HCT116 (cell line): Measurements from ENCODE around the gene MLLT6. TPM values are rescaled to one million over a fixed set of nuclear protein-coding genes. Genes with fewer than 3 reads are reported as not detected.
A peak's percentile ranks its signal among the peaks of the same experiment; 100 is the strongest.

Experiments
- ATAC-seq: fragments of 200-7000 bp; cut with Tn5 transposase; 2 replicates; pipeline ENCODE4 v1.9.1; 2020; ENCODE audit warnings: mild to moderate bottlenecking, moderate library complexity
- BruUV-seq: library from RNA; stranded (reverse); fragments of 400-500 nt; replicated peaks from 2 replicates; lab custom pipeline; 2021; lab: Mats Ljungman, UMichigan
- CTCF ChIA-PET: fragments of 300-600 bp; sonication (Branson Sonifier 250); formaldehyde crosslinking; loops from one replicate; lab custom pipeline; 2021; ENCODE audit warnings: antibody characterized with exemption; lab: Charles Lee
- POLR2A ChIA-PET: fragments of 300-600, 350-600 bp; sonication (Branson Sonifier 250); formaldehyde crosslinking; loops from one replicate; lab custom pipeline; 2021; ENCODE audit warnings: antibody characterized with exemption; lab: Charles Lee
- RAD21 ChIA-PET, 2 experiments: fragments of 300-600 bp; sonication (Branson Sonifier 250); formaldehyde crosslinking; loops; one replicate each; lab custom pipeline; 2023; ENCODE audit warnings: low total read pairs in 2 of 2; ENCODE audit not compliant: uncharacterized antibody in 2 of 2, unreplicated experiment in 2 of 2, low non-redundant PET in 1 of 2; lab: Charles Lee
- DNase-seq: peaks from one replicate; pipeline ENCODE4 v3.0.0-alpha.2; 2010; ENCODE audit warnings: low read depth, low spot score
- H2AFZ ChIP-seq: fragments of 200-600 bp; shearing (Covaris generic), sonication (generic); 2 replicates; pipeline ENCODE4 v1.6.1; 2017; ENCODE audit warnings: low read depth, mixed run types, mixed read lengths, antibody characterized with exemption, low read length; ENCODE audit not compliant: poor library complexity, severe bottlenecking
- H3K27ac ChIP-seq: 2 replicates; pipeline ENCODE4 v1.5.1; 2012; ENCODE audit warnings: low read depth, low read length
- H3K27me3 ChIP-seq: fragments of 200-600 bp; sonication (generic); 2 replicates; pipeline ENCODE4 v1.6.1; 2016; ENCODE audit warnings: mixed run types, low read length, mixed read lengths; ENCODE audit not compliant: insufficient read depth
- H3K36me3 ChIP-seq, 2 experiments: fragments of 200-500 bp in 1 of 2; fragments of 200-600 bp in 1 of 2; sonication (Bioruptor generic) in 1 of 2; sonication (generic) in 1 of 2; 2 replicates each; pipeline versions ENCODE4 v1.5.1 to v1.6.1; 2014 to 2016; ENCODE audit warnings: low read length in 2 of 2, inconsistent platforms in 1 of 2, mixed read lengths in 1 of 2, mixed run types in 1 of 2; ENCODE audit not compliant: insufficient read depth in 2 of 2, control insufficient read depth in 1 of 2
- H3K4me1 ChIP-seq, 2 experiments: fragments of 200-600 bp in 1 of 2; sonication (generic) in 1 of 2; 2 replicates each; pipeline versions ENCODE4 v1.5.1 to v1.6.1; 2012 to 2017; ENCODE audit warnings: low read length in 2 of 2, inconsistent platforms in 1 of 2, mild to moderate bottlenecking in 1 of 2, mixed read lengths in 1 of 2, mixed run types in 1 of 2, moderate library complexity in 1 of 2; ENCODE audit not compliant: insufficient read depth in 2 of 2, control insufficient read depth in 1 of 2
- H3K4me2 ChIP-seq: fragments of 200-600 bp; sonication (generic); 2 replicates; pipeline ENCODE4 v1.6.1; 2017; ENCODE audit warnings: mixed run types, low read length, mixed read lengths
- H3K4me3 ChIP-seq, 2 experiments: fragments of 200-600 bp in 1 of 2; sonication (generic) in 1 of 2; replicated peaks in 1 of 2; 2 replicates each; pipeline ENCODE4 v1.5.1; 2011 to 2016; ENCODE audit warnings: low read length in 2 of 2, control low read depth in 1 of 2, low read depth in 1 of 2, mild to moderate bottlenecking in 1 of 2, mixed read lengths in 1 of 2, mixed run types in 1 of 2
- H3K79me2 ChIP-seq: fragments of 200-600 bp; sonication (generic); 2 replicates; pipeline ENCODE4 v1.6.1; 2017; ENCODE audit warnings: mild to moderate bottlenecking, mixed run types, low read length, moderate library complexity, mixed read lengths; ENCODE audit not compliant: insufficient read depth
- H3K9ac ChIP-seq: fragments of 200-600 bp; sonication (generic); 2 replicates; pipeline ENCODE4 v1.6.1; 2016; ENCODE audit warnings: low read length, mixed read lengths
- H3K9me2 ChIP-seq: fragments of 200-600 bp; sonication (generic), shearing (Covaris generic); 2 replicates; pipeline ENCODE4 v1.6.1; 2017; ENCODE audit warnings: mixed run types, mild to moderate bottlenecking, moderate library complexity; ENCODE audit not compliant: insufficient read depth
- H3K9me3 ChIP-seq, 2 experiments: fragments of 200-500 bp in 1 of 2; fragments of 200-600 bp in 1 of 2; sonication (Bioruptor generic) in 1 of 2; sonication (generic) in 1 of 2; 2 replicates each; pipeline ENCODE4 v1.6.1; 2014 to 2017; ENCODE audit warnings: low read length in 2 of 2, mixed read lengths in 2 of 2, inconsistent platforms in 1 of 2, low read depth in 1 of 2, mild to moderate bottlenecking in 1 of 2, mixed run types in 1 of 2, moderate library complexity in 1 of 2; ENCODE audit not compliant: control insufficient read depth in 1 of 2, insufficient read depth in 1 of 2
- H4K20me1 ChIP-seq: fragments of 200-600 bp; sonication (generic), shearing (Covaris generic); 2 replicates; pipeline ENCODE4 v1.6.1; 2017; ENCODE audit warnings: mixed run types, mild to moderate bottlenecking, moderate library complexity; ENCODE audit not compliant: insufficient read depth
- CEBPB ChIP-seq: IDR thresholded peaks from 2 replicates; pipeline ENCODE4 v1.6.1; 2012; ENCODE audit warnings: low read depth
- ELF1 ChIP-seq: IDR thresholded peaks from 2 replicates; pipeline ENCODE4 v1.6.1; 2012; ENCODE audit warnings: low read depth, borderline replicate concordance
- MAX ChIP-seq: IDR thresholded peaks from 2 replicates; pipeline ENCODE4 v1.6.1; 2012
- POLR2A ChIP-seq: IDR thresholded peaks from 2 replicates; pipeline ENCODE4 v1.7.0; 2011; ENCODE audit warnings: borderline replicate concordance; ENCODE audit not compliant: insufficient read depth, insufficient read length; ENCODE audit errors: extremely low read depth
- POLR2AphosphoS5 ChIP-seq: IDR thresholded peaks from 2 replicates; pipeline ENCODE4 v1.6.1; 2011; ENCODE audit warnings: mild to moderate bottlenecking, low read depth, low read length, moderate library complexity
- SP1 ChIP-seq: IDR thresholded peaks from 2 replicates; pipeline ENCODE4 v1.6.1; 2012; ENCODE audit warnings: low read depth
- intact Hi-C: fragments of 100-400 bp; cut with micrococcal nuclease; formaldehyde crosslinking; loops from 2 replicates; pipeline ENCODE4 v1.10.0; 2022
- total RNA-seq: library from RNA; stranded (reverse); gene quantifications from one replicate; pipeline ENCODE4 v1.2.1, GENCODE V29; 2021; ENCODE audit not compliant: unreplicated experiment

MLLT6 gene
- total RNA-seq, 1 experiment from 2014 or later = 110 TPM

- DNase-seq = no peak
- RAD21 ChIA-PET = no interaction called here
These were observed 25.7 kb downstream of the MLLT6 start for GRCh38 chr17:38730526-38731379.

GRCh38 chr17:38731526-38732294 is 26.6 kb downstream of the MLLT6 start:
- H4K20me1 ChIP-seq = no peaks in the 10 kb centered on the region
- TF ChIP-seq SP1 (no peak), ELF1 (no peak), POLR2A (no peak)
- no peaks in the 10 kb centered on the region for H3K9me3 ChIP-seq
- DNase-seq = no peak
- intact Hi-C loops = loop anchor here (10.0 kb wide), 1 partner anchor 423 kb away; the partner anchor contains the start of gene PLXDC1
- peak overlapping the region; percentile 88 for H3K9ac ChIP-seq
- H3K79me2 ChIP-seq = peaks cover 37% of the 10 kb centered on the region
- peaks cover 8 to 31% of the 10 kb centered on the region in 2 experiments; a peak in 3 of 4 replicates for H3K36me3 ChIP-seq
- ChIA-PET POLR2A (interaction anchor here (1.1 kb wide), 1 partner anchor 13 kb away, joined by 3 read pairs; no protein-coding TSS in a partner anchor), RAD21 (no interaction called here), CTCF (interaction anchor here (0.9 to 1.6 kb wide), 4 partner anchors 12 to 55 kb away, joined by 3 to 4 read pairs (median 4); partner anchors contain the start of gene PSMB3)
- H3K4me1 ChIP-seq = peaks cover 11 to 39% of the 10 kb centered on the region in 2 experiments; a peak in 3 of 4 replicates
- peak overlapping the region; percentile 96 for H3K27ac ChIP-seq
- no peak for ATAC-seq
- H3K4me3 ChIP-seq = peak overlapping the region; percentile 91 to 95
- no peak overlapping the region for H2AFZ ChIP-seq
- no peaks in the 10 kb centered on the region for H3K9me2 ChIP-seq
- no peaks in the 10 kb centered on the region for H3K27me3 ChIP-seq
- H3K4me2 ChIP-seq = peak overlapping the region; percentile 90
- BruUV-seq = no TSS peak

More at GRCh38 chr17:38730526-38731379, 25.7 kb downstream of the MLLT6 start:
- H3K9me2 ChIP-seq = no peaks in the 10 kb centered on the region
- peaks cover 11 to 39% of the 10 kb centered on the region in 2 experiments; a peak in 3 of 4 replicates for H3K4me1 ChIP-seq
- ChIA-PET POLR2A (interaction anchor here (1.1 kb wide), 1 partner anchor 12 kb away, joined by 3 read pairs; no protein-coding TSS in a partner anchor), CTCF (interaction anchor here (0.9 to 1.6 kb wide), 4 partner anchors 12 to 54 kb away, joined by 3 to 4 read pairs (median 4); partner anchors contain the start of gene PSMB3)
- no peaks in the 10 kb centered on the region for H4K20me1 ChIP-seq
- peak; percentile 39 for ATAC-seq
- H3K79me2 ChIP-seq = peaks cover 37% of the 10 kb centered on the region
- no peak overlapping the region for H2AFZ ChIP-seq
- H3K9me3 ChIP-seq = no peaks in the 10 kb centered on the region
- H3K4me3 ChIP-seq = peak overlapping the region; percentile 91 to 95
- BruUV-seq = TSS peak; percentile 34
- peak overlapping the region; percentile 88 for H3K9ac ChIP-seq
- intact Hi-C loops = loop anchor here (10.0 kb wide), 1 partner anchor 424 kb away; the partner anchor contains the start of gene PLXDC1
- no peaks in the 10 kb centered on the region for H3K27me3 ChIP-seq
- peak overlapping the region; percentile 90 for H3K4me2 ChIP-seq
- H3K36me3 ChIP-seq = peaks cover 5 to 26% of the 10 kb centered on the region in 2 experiments
- peak overlapping the region; percentile 96 for H3K27ac ChIP-seq
- no peak for TF ChIP-seq MAX
- TF ChIP-seq CEBPB = no peak
- 0 out of 2 replicates have a peak, but pooled peaks have one; percentile 17 for TF ChIP-seq POLR2AphosphoS5
